Activated T-cell treated with anti-CD3 and anti-CD28 coated beads, Interleukin-2, amount 50 U/mL, for 72 hours (primary cell): ENCODE measurements around the gene CCL28. TPM values are rescaled to one million over a fixed set of nuclear protein-coding genes. Genes with fewer than 3 reads are reported as not detected.
"Not testable (repeated sequence)": the region's sequence is repeated elsewhere in the genome, so short reads cannot be mapped to it uniquely, and the experiment has no call there.

Source experiments
- ATAC-seq, 2 donors: fragments of 150-1000 bp; cut with Tn5 transposase; replicated peaks in 1 of 2; 2 replicates each; pipeline ENCODE4 v1.10.0; 2021; ENCODE audit warnings: moderate library complexity in 2 of 2, mild to moderate bottlenecking in 1 of 2
- DNase-seq, 2 donors: peaks; one replicate each; pipeline ENCODE4 v3.0.0; 2021 to 2022; ENCODE audit warnings: mixed read lengths in 1 of 2
- H3K27ac Mint-ChIP-seq: one replicate; pipeline ENCODE4 v1.8.0; 2022; ENCODE audit warnings: mild to moderate bottlenecking, moderate library complexity, mixed read lengths
- H3K27me3 Mint-ChIP-seq: one replicate; pipeline ENCODE4 v1.8.0; 2022; ENCODE audit warnings: low read depth, mixed read lengths
- H3K36me3 Mint-ChIP-seq, 2 donors: one replicate each; pipeline ENCODE4 v1.8.0; 2022; ENCODE audit warnings: mixed read lengths in 2 of 2, mild to moderate bottlenecking in 1 of 2; ENCODE audit not compliant: insufficient read depth in 2 of 2
- H3K4me1 Mint-ChIP-seq: one replicate; pipeline ENCODE4 v1.8.0; 2022; ENCODE audit warnings: low read depth, mixed read lengths
- H3K4me3 Mint-ChIP-seq, 2 donors: one replicate each; pipeline ENCODE4 v1.8.0; 2022; ENCODE audit warnings: mild to moderate bottlenecking in 2 of 2, mixed read lengths in 2 of 2, moderate library complexity in 2 of 2
- H3K9me3 Mint-ChIP-seq, 2 donors: one replicate each; pipeline ENCODE4 v1.8.0; 2022; ENCODE audit warnings: mixed read lengths in 2 of 2
- total RNA-seq, 2 donors: library from RNA; stranded (reverse); gene quantifications; one replicate each; pipeline ENCODE4 v1.2.3, GENCODE V29; 2022

CCL28 gene
- total RNA-seq, 2 donors from 2014 or later, result 15.0 to 15.2 TPM

- H3K9me3 Mint-ChIP-seq, result no peaks in the 10 kb centered on the region
- ATAC-seq, result peak; percentile 100
- H3K36me3 Mint-ChIP-seq, result peaks cover 9% of the 10 kb centered on the region in 2 donors
- DNase-seq, result peak; percentile 74 to 81
- H3K27me3 Mint-ChIP-seq, result no peaks in the 10 kb centered on the region
- peak overlapping the region; percentile 93 to 97 for H3K4me3 Mint-ChIP-seq
- H3K4me1 Mint-ChIP-seq, result peaks cover 26% of the 10 kb centered on the region
- peak overlapping the region; percentile 96 for H3K27ac Mint-ChIP-seq
These were observed 15.4 kb downstream of the CCL28 start for GRCh38 chr5:43396762-43397304.

- H3K4me1 Mint-ChIP-seq, result peaks cover 37% of the 10 kb centered on the region
These were observed 21.7 kb downstream of the CCL28 start for GRCh38 chr5:43390471-43390870.

GRCh38 chr5:43389679-43390329 is 22.4 kb downstream of the CCL28 start:
- Mint-ChIP-seq H3K4me1 (peaks cover 37% of the 10 kb centered on the region), H3K36me3 (peaks cover 0 to 2% of the 10 kb centered on the region in 2 donors), H3K27me3 (no peaks in the 10 kb centered on the region), H3K9me3 (no peaks in the 10 kb centered on the region), H3K27ac (no peak overlapping the region), H3K4me3 (no peak overlapping the region)
- DNase-seq (peak; percentile 45 to 61), ATAC-seq (peak; percentile 87 to 88)

More at GRCh38 chr5:43390471-43390870, 21.7 kb downstream of the CCL28 start:
- Mint-ChIP-seq H3K27ac (no peak overlapping the region), H3K4me3 (no peak overlapping the region), H3K9me3 (no peaks in the 10 kb centered on the region), H3K36me3 (peaks cover 0 to 2% of the 10 kb centered on the region in 2 donors), H3K27me3 (no peaks in the 10 kb centered on the region)
- ATAC-seq, result no peak
- no peak for DNase-seq

- DNase-seq (no peak), ATAC-seq (peak; percentile 22 to 47)
- Mint-ChIP-seq H3K9me3 (no peaks in the 10 kb centered on the region), H3K4me1 (peaks cover 43% of the 10 kb centered on the region), H3K27ac (peak overlapping the region; percentile 81), H3K36me3 (peaks cover 2 to 7% of the 10 kb centered on the region in 2 donors), H3K4me3 (no peak overlapping the region), H3K27me3 (no peaks in the 10 kb centered on the region)
These were observed 25.2 kb downstream of the CCL28 start for GRCh38 chr5:43386960-43387362.

- H3K27me3 Mint-ChIP-seq, result no peaks in the 10 kb centered on the region
- peak overlapping the region; percentile 22 for H3K27ac Mint-ChIP-seq
- no peak overlapping the region for H3K4me3 Mint-ChIP-seq
- peaks cover 10 to 20% of the 10 kb centered on the region in 2 donors for H3K36me3 Mint-ChIP-seq
- peaks cover 4% of the 10 kb centered on the region for H3K4me1 Mint-ChIP-seq
- H3K9me3 Mint-ChIP-seq, result no peaks in the 10 kb centered on the region
- DNase-seq (no peak), ATAC-seq (no peak)
These were observed 35.6 kb downstream of the CCL28 start for GRCh38 chr5:43376496-43377140.

- no peak for ATAC-seq
- DNase-seq, result no peak
- H3K9me3 Mint-ChIP-seq, result peaks cover 0 to 5% of the 10 kb centered on the region in 2 donors
- H3K27ac Mint-ChIP-seq, result no peak overlapping the region
- H3K27me3 Mint-ChIP-seq, result no peaks in the 10 kb centered on the region
- peaks cover 4% of the 10 kb centered on the region for H3K4me1 Mint-ChIP-seq
- H3K4me3 Mint-ChIP-seq, result no peak overlapping the region
- H3K36me3 Mint-ChIP-seq, result peaks cover 12 to 13% of the 10 kb centered on the region in 2 donors
These were observed 40.4 kb downstream of the CCL28 start for GRCh38 chr5:43371821-43372220.

- Mint-ChIP-seq H3K36me3 (peaks cover 6 to 8% of the 10 kb centered on the region in 2 donors), H3K9me3 (peaks cover 5 to 10% of the 10 kb centered on the region in 2 donors), H3K27me3 (no peaks in the 10 kb centered on the region), H3K4me1 (no peaks in the 10 kb centered on the region), H3K4me3 (no peak overlapping the region), H3K27ac (no peak overlapping the region)
- ATAC-seq (no peak), DNase-seq (no peak)
These were observed 41.8 kb downstream of the CCL28 start for GRCh38 chr5:43370352-43370751.

GRCh38 chr5:43369651-43370050 is 42.5 kb downstream of the CCL28 start:
- peaks cover 6 to 8% of the 10 kb centered on the region in 2 donors for H3K36me3 Mint-ChIP-seq
- H3K27ac Mint-ChIP-seq, result no peak overlapping the region
- H3K27me3 Mint-ChIP-seq, result no peaks in the 10 kb centered on the region
- ATAC-seq (no peak), DNase-seq (no peak)
- H3K9me3 Mint-ChIP-seq, result peaks cover 5 to 10% of the 10 kb centered on the region in 2 donors
- no peak overlapping the region for H3K4me3 Mint-ChIP-seq
- H3K4me1 Mint-ChIP-seq, result no peaks in the 10 kb centered on the region

- H3K27ac Mint-ChIP-seq, result no peak overlapping the region
- H3K4me1 Mint-ChIP-seq, result peaks cover 6% of the 10 kb centered on the region
- peaks cover 5 to 10% of the 10 kb centered on the region in 2 donors for H3K9me3 Mint-ChIP-seq
- H3K27me3 Mint-ChIP-seq, result no peaks in the 10 kb centered on the region
- H3K4me3 Mint-ChIP-seq, result no peak overlapping the region
- ATAC-seq (no peak), DNase-seq (no peak)
- peaks cover 4 to 5% of the 10 kb centered on the region in 2 donors for H3K36me3 Mint-ChIP-seq
These were observed 44.1 kb downstream of the CCL28 start for GRCh38 chr5:43367909-43368669.

- H3K27me3 Mint-ChIP-seq, result no peaks in the 10 kb centered on the region
- no peak overlapping the region for H3K27ac Mint-ChIP-seq
- ATAC-seq, result no peak
- peaks cover 6% of the 10 kb centered on the region for H3K4me1 Mint-ChIP-seq
- H3K9me3 Mint-ChIP-seq, result peaks cover 5 to 10% of the 10 kb centered on the region in 2 donors
- DNase-seq, result no peak
- H3K36me3 Mint-ChIP-seq, result peaks cover 4 to 5% of the 10 kb centered on the region in 2 donors
- H3K4me3 Mint-ChIP-seq, result no peak overlapping the region
These were observed 44.7 kb downstream of the CCL28 start for GRCh38 chr5:43367453-43367852.

- H3K27me3 Mint-ChIP-seq, H3K4me1 Mint-ChIP-seq, ATAC-seq, H3K27ac Mint-ChIP-seq, H3K4me3 Mint-ChIP-seq, DNase-seq, H3K36me3 Mint-ChIP-seq: not testable (repeated sequence)
- peaks cover 7 to 10% of the 10 kb centered on the region in 2 donors for H3K9me3 Mint-ChIP-seq
These were observed 45.4 kb downstream of the CCL28 start for GRCh38 chr5:43366680-43367246.

GRCh38 chr5:43365155-43365554 is 47.0 kb downstream of the CCL28 start:
- peaks cover 11 to 17% of the 10 kb centered on the region in 2 donors for H3K9me3 Mint-ChIP-seq
- not testable (repeated sequence) for DNase-seq, H3K4me1 Mint-ChIP-seq, H3K27me3 Mint-ChIP-seq, ATAC-seq, H3K4me3 Mint-ChIP-seq, H3K27ac Mint-ChIP-seq, H3K36me3 Mint-ChIP-seq
